ENCODE measurements around the gene HSP90B1. TPM values are rescaled to one million over a fixed set of nuclear protein-coding genes. Genes with fewer than 3 reads are reported as not detected.

HSP90B1 gene
- total and polyA plus RNA-seq, 2 of the 13 experiments (the other 11 are each of a cell fraction or from before 2014, with no cell fraction given), result 800 to 954 TPM

- TF ChIP-seq ZBED4 (CRISPR knock-in tag; IDR thresholded peaks at IDR 0.05; ENCODE audit: borderline replicate concordance) (peak; percentile 77; the same call in 1 of the 2 replicates), ZNF484 (CRISPR knock-in tag; IDR thresholded peaks at IDR 0.05; ENCODE audit: borderline replicate concordance, low read depth) (no peak), JUN (CRISPR knock-in tag; IDR thresholded peaks at IDR 0.05) (no peak; the same call in 1 of the 2 replicates), ZNF34 (CRISPR knock-in tag; IDR thresholded peaks at IDR 0.05; ENCODE audit: borderline replicate concordance) (no peak), ZNF564 (CRISPR knock-in tag; IDR thresholded peaks at IDR 0.05) (no peak; the same call in 1 of the 2 replicates), EEA1 (CRISPR knock-in tag; IDR thresholded peaks at IDR 0.05; ENCODE audit: borderline replicate concordance) (peak; percentile 65; the same call in 1 of the 2 replicates), NFIC (IDR thresholded peaks at IDR 0.05; ENCODE audit: low read length) (no peak), ZNF3 (CRISPR knock-in tag; IDR thresholded peaks at IDR 0.05) (no peak), MTERF4 (CRISPR knock-in tag; IDR thresholded peaks at IDR 0.05) (no peak), RARA (CRISPR knock-in tag; IDR thresholded peaks at IDR 0.05) (no peak; the same call in 1 of the 2 replicates), ZBTB20 (CRISPR knock-in tag; IDR thresholded peaks at IDR 0.05; ENCODE audit: borderline replicate concordance, low read depth) (no peak; the same call in 1 of the 2 replicates), ZNF275 (CRISPR knock-in tag; IDR thresholded peaks at IDR 0.05; ENCODE audit: borderline replicate concordance) (no peak), MTA1 (CRISPR knock-in tag; IDR thresholded peaks at IDR 0.05; ENCODE audit: borderline replicate concordance) (no peak; the same call in 1 of the 2 replicates), ZFYVE20 (CRISPR knock-in tag; IDR thresholded peaks at IDR 0.05; ENCODE audit: borderline replicate concordance, low read depth) (0 out of 2 replicates have a peak, but pooled peaks have one; percentile 12), ZSCAN29 (CRISPR knock-in tag; conservative IDR thresholded peaks at IDR 0.05) (no peak), HDAC2 (CRISPR knock-in tag; IDR thresholded peaks at IDR 0.05) (peak; percentile 46; the same call in 1 of the 2 replicates), RORA (CRISPR knock-in tag; IDR thresholded peaks at IDR 0.05) (no peak), ZNF503 (CRISPR knock-in tag; IDR thresholded peaks at IDR 0.05) (no peak; the same call in 1 of the 2 replicates)
Measured at GRCh38 chr12:103930034-103930786, at the start of gene HSP90B1 (continued).
